A549 (cell line): Measurements from ENCODE around the gene UVRAG. TPM values are rescaled to one million over a fixed set of nuclear protein-coding genes. Genes with fewer than 3 reads are reported as not detected.

Experiments
- ATAC-seq, 2 experiments: fragments of 200-7000 bp in 1 of 2; fragments of >200 bp in 1 of 2; cut with Nextera tagmentation in 1 of 2; cut with Tn5 transposase in 1 of 2; 3 replicates each; pipeline versions ENCODE4 v1.8.0 to v1.9.1; 2018 to 2020; ENCODE audit warnings: mild to moderate bottlenecking in 1 of 2, moderate library complexity in 1 of 2
- CTCF ChIA-PET: fragments of 300-600 bp; sonication (Branson Sonifier 250); formaldehyde crosslinking; extraction: SDS; loops from one replicate; lab custom pipeline; 2021; ENCODE audit warnings: antibody characterized with exemption, inconsistent platforms; lab: Yijun Ruan, JAX
- POLR2A ChIA-PET: fragments of 350-600 bp; formaldehyde crosslinking; extraction: SDS; loops from one replicate; lab custom pipeline; 2021; ENCODE audit warnings: antibody characterized with exemption, inconsistent platforms; lab: Yijun Ruan, JAX
- DNase-seq, 2 experiments: peaks; one replicate each; pipeline versions ENCODE4 v3.0.0 to v3.0.0-alpha.2; 2011 to 2016; ENCODE audit warnings: low read depth in 1 of 2, low spot score in 1 of 2
- FAIRE-seq: peaks from 2 replicates; lab custom pipeline; 2011; peaks lifted over from hg19 to GRCh38; lab: Jason Lieb, UNC
- H3K27ac ChIP-seq, 2 experiments: fragments of >200 bp; sonication (Bioruptor Twin); formaldehyde crosslinking; 3 replicates each; pipeline ENCODE4 v1.5.1; 2016 to 2017
- H3K4me1 ChIP-seq: fragments of >200 bp; sonication (Bioruptor Twin); formaldehyde crosslinking; 3 replicates; pipeline ENCODE4 v1.6.1; 2016
- H3K4me2 ChIP-seq: fragments of >200 bp; sonication (Bioruptor Twin); formaldehyde crosslinking; 3 replicates; pipeline ENCODE4 v1.6.1; 2016
- H3K4me3 ChIP-seq: fragments of >200 bp; sonication (Bioruptor Twin); formaldehyde crosslinking; 3 replicates; pipeline ENCODE4 v1.5.1; 2016
- H3K9me3 ChIP-seq: fragments of >200 bp; sonication (Bioruptor Twin); formaldehyde crosslinking; 3 replicates; pipeline ENCODE4 v1.6.1; 2016
- CHD2 ChIP-seq: fragments of 150-350 bp; IDR thresholded peaks from 2 replicates; pipeline ENCODE4 v1.6.1; 2014; ENCODE audit warnings: low read length; ENCODE audit not compliant: partially characterized antibody
- EHMT2 ChIP-seq: fragments of 200-600 bp; sonication (generic); IDR thresholded peaks from 2 replicates; pipeline ENCODE4 v1.6.1; 2016; ENCODE audit warnings: antibody characterized with exemption, low read depth, mild to moderate bottlenecking, moderate library complexity
- EP300 ChIP-seq, 2 experiments: fragments of >200 bp; sonication (Bioruptor Twin); formaldehyde crosslinking; IDR thresholded peaks; 2 replicates in 1 of 2; 3 replicates in 1 of 2; pipeline ENCODE4 v1.6.1; 2016 to 2017
- FOSB ChIP-seq: fragments of 250-450 bp; sonication (Bioruptor Pico); IDR thresholded peaks from 2 replicates; pipeline ENCODE4 v1.5.0; 2020; ENCODE audit warnings: mild to moderate bottlenecking, moderate library complexity
- FOXS1 ChIP-seq: fragments of 250-450 bp; sonication (Bioruptor Pico); IDR thresholded peaks from 2 replicates; pipeline ENCODE4 v1.5.0; 2020; ENCODE audit warnings: mild to moderate bottlenecking, moderate library complexity
- GATA3 ChIP-seq: IDR thresholded peaks from 2 replicates; pipeline ENCODE4 v1.6.1; 2012; ENCODE audit warnings: borderline replicate concordance
- HEYL ChIP-seq: fragments of 250-450 bp; sonication (Bioruptor Pico); IDR thresholded peaks from 2 replicates; pipeline ENCODE4 v1.8.0; 2021; ENCODE audit warnings: mild to moderate bottlenecking, moderate library complexity
- HOXB5 ChIP-seq: fragments of 250-450 bp; sonication (Bioruptor Pico); IDR thresholded peaks from 2 replicates; pipeline ENCODE4 v1.5.0; 2020; ENCODE audit warnings: mild to moderate bottlenecking, moderate library complexity
- KDM5A ChIP-seq: fragments of 200-600 bp; sonication (generic); IDR thresholded peaks from 2 replicates; pipeline ENCODE4 v1.6.1; 2016; ENCODE audit warnings: antibody characterized with exemption, mild to moderate bottlenecking
- MYC ChIP-seq: IDR thresholded peaks from 2 replicates; pipeline ENCODE4 v1.6.1; 2012; ENCODE audit warnings: mild to moderate bottlenecking, inconsistent platforms, low read length, improper control_type of control experiment, borderline replicate concordance
- NFE2L2 ChIP-seq: fragments of 150-350 bp; conservative IDR thresholded peaks from 2 replicates; pipeline ENCODE4 v1.6.1; 2014; ENCODE audit warnings: low read length
- PHF8 ChIP-seq: fragments of 200-600 bp; sonication (generic); IDR thresholded peaks from 2 replicates; pipeline ENCODE4 v1.6.1; 2016; ENCODE audit warnings: low read depth, mild to moderate bottlenecking, antibody characterized with exemption, moderate library complexity, borderline replicate concordance
- POLR2A ChIP-seq: IDR thresholded peaks from 2 replicates; pipeline ENCODE4 v1.6.1; 2012; ENCODE audit warnings: mild to moderate bottlenecking, low read length
- POLR2AphosphoS2 ChIP-seq: conservative IDR thresholded peaks from 2 replicates; pipeline ENCODE4 v1.6.1; 2012; ENCODE audit warnings: low read length, improper control_type of control experiment, inconsistent platforms
- RCOR1 ChIP-seq: fragments of 150-350 bp; IDR thresholded peaks from 2 replicates; pipeline ENCODE4 v1.6.1; 2014; ENCODE audit warnings: antibody characterized with exemption, low read length, low read depth
- RFX5 ChIP-seq: fragments of 450-650 bp; IDR thresholded peaks from 2 replicates; pipeline ENCODE4 v1.7.1; 2014; ENCODE audit warnings: antibody characterized with exemption, mild to moderate bottlenecking, moderate library complexity
- WGBS: methylation state at CpG from one replicate; pipeline ENCODE4 v1.1.6; 2017; ENCODE audit errors: missing lambda C conversion rate; 5-methylcytosine and 5-hydroxymethylcytosine counted together
- polyA plus RNA-seq, 4 experiments: library from polyadenylated mRNA; depleted of rRNA in 3 of 4; stranded (reverse); fragments of >200 nt; fragmentation: RNase III in 1 of 4; extraction: RNeasy Plus Mini Kit Qiagen cat#74134 plus additional on column Dnase treatment in 1 of 4; gene quantifications; 2 replicates in 3 of 4; 3 replicates in 1 of 4; pipeline ENCODE4 v1.2.3, GENCODE V29; 2011 to 2017
- TF ChIP-seq, protein P1 (sequence below): fragments of 250-450 bp; sonication (Bioruptor Pico); IDR thresholded peaks from 2 replicates; pipeline ENCODE4 v1.5.0; 2021; ENCODE audit warnings: mild to moderate bottlenecking, moderate library complexity, borderline replicate concordance
- TF ChIP-seq, protein P2 (sequence below): IDR thresholded peaks from 2 replicates; pipeline ENCODE4 v1.6.1; 2012
- TF ChIP-seq, protein P3 (sequence below): fragments of 250-450 bp; sonication (Bioruptor Pico); IDR thresholded peaks from 2 replicates; pipeline ENCODE4 v1.5.0; 2020; ENCODE audit warnings: low read depth, mild to moderate bottlenecking, moderate library complexity
- TF ChIP-seq, protein P4 (sequence below): fragments of >200 bp; sonication (Bioruptor Twin); formaldehyde crosslinking; IDR thresholded peaks from 3 replicates; pipeline ENCODE4 v1.6.1; 2016
- TF ChIP-seq, protein P5 (sequence below): fragments of 150-350 bp; IDR thresholded peaks from 2 replicates; pipeline ENCODE4 v1.6.1; 2014; ENCODE audit warnings: low read depth, mild to moderate bottlenecking, low read length

Gene UVRAG
- polyA plus RNA-seq, 2 of the 4 experiments (the other 2 are of a cell fraction) = 6.1 to 14.1 TPM

DNA sequence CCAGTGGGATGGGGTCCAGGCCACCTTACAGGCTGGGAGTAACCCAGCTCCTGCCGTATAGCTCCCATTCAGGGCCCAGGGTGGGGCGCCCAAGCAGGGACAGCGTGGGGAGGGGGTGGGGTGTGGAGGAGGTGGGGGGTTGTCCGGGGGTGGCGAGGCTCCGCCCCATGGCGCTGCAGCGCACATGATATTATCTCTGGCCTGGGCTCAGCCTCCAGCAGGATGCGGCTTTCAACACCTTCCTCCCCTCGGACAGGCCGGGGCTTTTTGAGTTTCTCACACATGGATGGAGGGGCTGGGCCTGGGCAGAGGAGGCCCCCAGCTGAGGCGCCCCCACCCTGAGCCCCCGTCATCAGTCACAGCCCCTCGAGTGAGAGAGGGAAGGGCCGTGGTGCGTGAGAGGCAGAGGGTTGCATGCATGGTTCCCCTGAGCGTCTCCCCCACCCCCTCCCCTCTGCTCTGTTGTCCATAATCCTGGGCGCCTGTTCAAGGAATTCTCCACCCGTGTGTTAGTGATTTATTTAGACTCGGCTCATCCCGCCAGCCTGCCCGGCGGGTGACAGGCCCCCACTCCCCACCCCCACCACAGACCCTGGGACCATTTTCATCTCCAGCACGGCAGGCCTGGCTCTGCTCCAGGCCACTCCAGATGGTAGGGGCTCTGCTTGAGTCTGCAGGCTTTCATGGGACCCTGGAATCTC is 346.4 kb downstream of the UVRAG start (continued):
- TF ChIP-seq, protein P1, sequence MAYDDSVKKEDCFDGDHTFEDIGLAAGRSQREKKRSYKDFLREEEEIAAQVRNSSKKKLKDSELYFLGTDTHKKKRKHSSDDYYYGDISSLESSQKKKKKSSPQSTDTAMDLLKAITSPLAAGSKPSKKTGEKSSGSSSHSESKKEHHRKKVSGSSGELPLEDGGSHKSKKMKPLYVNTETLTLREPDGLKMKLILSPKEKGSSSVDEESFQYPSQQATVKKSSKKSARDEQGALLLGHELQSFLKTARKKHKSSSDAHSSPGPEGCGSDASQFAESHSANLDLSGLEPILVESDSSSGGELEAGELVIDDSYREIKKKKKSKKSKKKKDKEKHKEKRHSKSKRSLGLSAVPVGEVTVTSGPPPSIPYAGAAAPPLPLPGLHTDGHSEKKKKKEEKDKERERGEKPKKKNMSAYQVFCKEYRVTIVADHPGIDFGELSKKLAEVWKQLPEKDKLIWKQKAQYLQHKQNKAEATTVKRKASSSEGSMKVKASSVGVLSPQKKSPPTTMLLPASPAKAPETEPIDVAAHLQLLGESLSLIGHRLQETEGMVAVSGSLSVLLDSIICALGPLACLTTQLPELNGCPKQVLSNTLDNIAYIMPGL (CRISPR knock-in tag) = no peak
- TF ChIP-seq FOSB (CRISPR knock-in tag) = no peak
- TF ChIP-seq POLR2A = no peak
- no peak for TF ChIP-seq KDM5A
- TF ChIP-seq HOXB5 (CRISPR knock-in tag) = no peak
- no peak for TF ChIP-seq FOXS1 (CRISPR knock-in tag)
- TF ChIP-seq, protein P2, sequence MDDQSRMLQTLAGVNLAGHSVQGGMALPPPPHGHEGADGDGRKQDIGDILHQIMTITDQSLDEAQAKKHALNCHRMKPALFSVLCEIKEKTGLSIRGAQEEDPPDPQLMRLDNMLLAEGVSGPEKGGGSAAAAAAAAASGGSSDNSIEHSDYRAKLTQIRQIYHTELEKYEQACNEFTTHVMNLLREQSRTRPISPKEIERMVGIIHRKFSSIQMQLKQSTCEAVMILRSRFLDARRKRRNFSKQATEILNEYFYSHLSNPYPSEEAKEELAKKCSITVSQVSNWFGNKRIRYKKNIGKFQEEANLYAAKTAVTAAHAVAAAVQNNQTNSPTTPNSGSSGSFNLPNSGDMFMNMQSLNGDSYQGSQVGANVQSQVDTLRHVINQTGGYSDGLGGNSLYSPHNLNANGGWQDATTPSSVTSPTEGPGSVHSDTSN = no peak
- TF ChIP-seq PHF8 = no peak
- TF ChIP-seq HEYL = no peak
- TF ChIP-seq, protein P3, sequence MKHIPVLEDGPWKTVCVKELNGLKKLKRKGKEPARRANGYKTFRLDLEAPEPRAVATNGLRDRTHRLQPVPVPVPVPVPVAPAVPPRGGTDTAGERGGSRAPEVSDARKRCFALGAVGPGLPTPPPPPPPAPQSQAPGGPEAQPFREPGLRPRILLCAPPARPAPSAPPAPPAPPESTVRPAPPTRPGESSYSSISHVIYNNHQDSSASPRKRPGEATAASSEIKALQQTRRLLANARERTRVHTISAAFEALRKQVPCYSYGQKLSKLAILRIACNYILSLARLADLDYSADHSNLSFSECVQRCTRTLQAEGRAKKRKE (CRISPR knock-in tag) = no peak

DNA sequence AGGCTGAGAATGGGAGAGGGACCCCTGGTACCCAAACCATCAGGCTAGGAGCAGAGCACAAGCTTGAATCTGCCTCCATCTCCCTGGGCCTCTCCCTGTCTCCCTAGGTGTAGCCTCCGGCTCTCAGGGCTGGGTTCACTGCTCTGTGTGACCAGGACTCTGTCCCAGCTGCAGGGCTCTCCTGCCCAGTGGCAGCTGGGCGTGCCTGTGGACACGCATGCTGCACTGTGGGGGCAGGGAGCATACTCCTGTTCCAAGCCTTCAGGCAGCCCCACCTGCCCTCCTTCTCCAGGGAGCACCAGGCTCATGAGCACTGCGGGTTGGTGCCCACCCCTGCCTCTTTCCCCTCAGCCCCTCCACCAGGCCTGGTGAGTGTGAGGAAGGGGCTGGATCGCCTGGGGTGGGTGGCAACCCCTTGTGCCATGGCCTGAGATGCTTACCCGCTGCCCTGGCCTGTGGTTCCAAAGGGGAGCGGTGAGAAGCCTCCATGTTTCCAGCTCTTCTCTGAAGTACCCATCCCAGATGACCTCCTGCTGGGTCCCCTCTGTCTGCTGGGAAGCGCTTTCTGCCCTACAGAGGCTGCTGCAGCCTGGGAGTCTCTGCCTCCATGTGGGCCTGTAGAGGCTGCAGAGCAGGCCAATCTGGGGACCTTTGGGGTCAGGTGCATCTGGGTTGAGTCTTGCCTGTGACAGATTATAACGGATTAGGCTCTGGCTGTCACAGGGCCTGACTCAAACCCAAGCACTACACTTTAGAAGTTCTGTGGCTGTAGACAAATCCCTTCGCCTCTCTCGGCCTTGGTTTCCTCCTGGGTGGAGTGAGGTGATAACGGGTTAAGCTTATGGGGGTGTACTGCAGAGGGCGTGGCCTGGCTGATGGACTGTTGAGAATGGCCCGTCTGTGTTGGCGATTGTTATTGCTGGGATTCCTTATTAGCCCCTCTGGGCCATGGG is 347.6 kb downstream of the UVRAG start:
- ATAC-seq = no peak
- DNase-seq = no peak
- Histone ChIP-seq H3K4me2 (no peak overlapping the region), H3K4me1 (no peaks in the 10 kb centered on the region), H3K9me3 (no peaks in the 10 kb centered on the region), H3K4me3 (no peak overlapping the region), H3K27ac (no peak overlapping the region)
- TF ChIP-seq RFX5 (no peak), NFE2L2 (no peak), RCOR1 (no peak), GATA3 (no peak), HOXB5 (CRISPR knock-in tag) (no peak), EP300 (IDR thresholded peaks at IDR 0.05) (no peak), KDM5A (no peak), CHD2 (no peak), EHMT2 (no peak), POLR2AphosphoS2 (no peak), MYC (no peak)
- TF ChIP-seq, protein P2 = no peak
- TF ChIP-seq, protein P1 (CRISPR knock-in tag) = no peak
- TF ChIP-seq, protein P4, sequence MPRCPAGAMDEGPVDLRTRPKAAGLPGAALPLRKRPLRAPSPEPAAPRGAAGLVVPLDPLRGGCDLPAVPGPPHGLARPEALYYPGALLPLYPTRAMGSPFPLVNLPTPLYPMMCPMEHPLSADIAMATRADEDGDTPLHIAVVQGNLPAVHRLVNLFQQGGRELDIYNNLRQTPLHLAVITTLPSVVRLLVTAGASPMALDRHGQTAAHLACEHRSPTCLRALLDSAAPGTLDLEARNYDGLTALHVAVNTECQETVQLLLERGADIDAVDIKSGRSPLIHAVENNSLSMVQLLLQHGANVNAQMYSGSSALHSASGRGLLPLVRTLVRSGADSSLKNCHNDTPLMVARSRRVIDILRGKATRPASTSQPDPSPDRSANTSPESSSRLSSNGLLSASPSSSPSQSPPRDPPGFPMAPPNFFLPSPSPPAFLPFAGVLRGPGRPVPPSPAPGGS = no peak
- TF ChIP-seq, protein P5, sequence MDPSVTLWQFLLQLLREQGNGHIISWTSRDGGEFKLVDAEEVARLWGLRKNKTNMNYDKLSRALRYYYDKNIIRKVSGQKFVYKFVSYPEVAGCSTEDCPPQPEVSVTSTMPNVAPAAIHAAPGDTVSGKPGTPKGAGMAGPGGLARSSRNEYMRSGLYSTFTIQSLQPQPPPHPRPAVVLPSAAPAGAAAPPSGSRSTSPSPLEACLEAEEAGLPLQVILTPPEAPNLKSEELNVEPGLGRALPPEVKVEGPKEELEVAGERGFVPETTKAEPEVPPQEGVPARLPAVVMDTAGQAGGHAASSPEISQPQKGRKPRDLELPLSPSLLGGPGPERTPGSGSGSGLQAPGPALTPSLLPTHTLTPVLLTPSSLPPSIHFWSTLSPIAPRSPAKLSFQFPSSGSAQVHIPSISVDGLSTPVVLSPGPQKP = no peak
- no peak for FAIRE-seq
- CTCF ChIA-PET = interaction anchor here (2.0 to 3.0 kb wide), 2 partner anchors 10 to 266 kb away, joined by 7 to 14 read pairs; no protein-coding TSS in a partner anchor
- WGBS = 78% methylated on average over 15 of the region's 15 CpGs
- POLR2A ChIA-PET = no interaction called here
